Neuronal stem cell (in vitro differentiated cells): ENCODE measurements around the gene ZNF175.

Source experiments
- DNase-seq: peaks from one replicate; pipeline ENCODE4 v3.0.0-alpha.2; 2013; ENCODE audit warnings: low spot score
- H2AFZ ChIP-seq: one replicate; pipeline ENCODE4 v1.6.1; 2013; ENCODE audit warnings: mild to moderate bottlenecking, low read length, inconsistent platforms
- H2AK5ac ChIP-seq: 2 replicates; pipeline ENCODE4 v1.6.1; 2013; ENCODE audit warnings: low read depth, mild to moderate bottlenecking, inconsistent platforms, low read length, moderate library complexity, mixed read lengths
- H2BK120ac ChIP-seq: 2 replicates; pipeline ENCODE4 v1.6.1; 2013; ENCODE audit warnings: low read depth, mild to moderate bottlenecking, inconsistent platforms, low read length, moderate library complexity, mixed read lengths
- H2BK12ac ChIP-seq: one replicate; pipeline ENCODE4 v1.6.1; 2013; ENCODE audit warnings: low read length, inconsistent platforms
- H2BK15ac ChIP-seq: 2 replicates; pipeline ENCODE4 v1.6.1; 2013; ENCODE audit warnings: mild to moderate bottlenecking, low read length, inconsistent platforms, mixed read lengths
- H2BK5ac ChIP-seq: one replicate; pipeline ENCODE4 v1.6.1; 2013; ENCODE audit warnings: inconsistent platforms, mild to moderate bottlenecking, low read length, moderate library complexity
- H3K14ac ChIP-seq: one replicate; pipeline ENCODE4 v1.6.1; 2013; ENCODE audit warnings: low read length, inconsistent platforms
- H3K18ac ChIP-seq: 2 replicates; pipeline ENCODE4 v1.6.1; 2013; ENCODE audit warnings: low read length, inconsistent platforms
- H3K23ac ChIP-seq: 2 replicates; pipeline ENCODE4 v1.6.1; 2013; ENCODE audit warnings: low read depth, mild to moderate bottlenecking, mixed read lengths, low read length, inconsistent platforms; ENCODE audit not compliant: poor library complexity
- H3K27ac ChIP-seq: replicated peaks from 3 replicates; pipeline ENCODE4 v1.5.1; 2013; ENCODE audit warnings: low read length, inconsistent platforms
- H3K27me3 ChIP-seq, 3 experiments: 2 replicates each; pipeline ENCODE4 v1.6.1; 2013; ENCODE audit warnings: low read length in 3 of 3, mild to moderate bottlenecking in 2 of 3, inconsistent platforms in 1 of 3, low read depth in 1 of 3, mixed read lengths in 1 of 3, moderate library complexity in 1 of 3; ENCODE audit not compliant: control insufficient read depth in 3 of 3, insufficient read depth in 3 of 3
- H3K36me3 ChIP-seq, 2 donors: replicated peaks in 1 of 2; 2 replicates each; pipeline ENCODE4 v1.6.1; 2013; ENCODE audit warnings: low read length in 2 of 2; ENCODE audit not compliant: control insufficient read depth in 2 of 2, insufficient read depth in 2 of 2
- H3K4ac ChIP-seq: 2 replicates; pipeline ENCODE4 v1.6.1; 2013; ENCODE audit warnings: inconsistent platforms, mild to moderate bottlenecking, low read length, moderate library complexity
- H3K4me1 ChIP-seq, 2 donors: 1 replicate in 1 of 2; 2 replicates in 1 of 2; pipeline ENCODE4 v1.6.1; 2013; ENCODE audit warnings: low read length in 2 of 2, low read depth in 1 of 2; ENCODE audit not compliant: control insufficient read depth in 2 of 2, insufficient read depth in 1 of 2
- H3K4me2 ChIP-seq: one replicate; pipeline ENCODE4 v1.6.1; 2013; ENCODE audit warnings: mild to moderate bottlenecking, low read length, inconsistent platforms; ENCODE audit not compliant: insufficient read depth, poor library complexity, severe bottlenecking
- H3K4me3 ChIP-seq, 2 donors: 2 replicates each; pipeline ENCODE4 v1.5.1; 2013; ENCODE audit warnings: low read length in 2 of 2, mild to moderate bottlenecking in 2 of 2, inconsistent platforms in 1 of 2, moderate library complexity in 1 of 2
- H3K79me1 ChIP-seq: one replicate; pipeline ENCODE4 v1.6.1; 2013; ENCODE audit warnings: low read depth, mild to moderate bottlenecking, inconsistent platforms, low read length, moderate library complexity
- H3K9ac ChIP-seq: one replicate; pipeline ENCODE4 v1.6.1; 2013; ENCODE audit warnings: mild to moderate bottlenecking, low read depth, low read length, inconsistent platforms; ENCODE audit not compliant: poor library complexity
- H3K9me3 ChIP-seq, 2 donors: replicated peaks in 1 of 2; 2 replicates each; pipeline versions ENCODE3 to v1.6.1; 2013; ENCODE audit warnings: low read length in 2 of 2, mild to moderate bottlenecking in 2 of 2, inconsistent platforms in 1 of 2, low read depth in 1 of 2, mixed read lengths in 1 of 2, moderate library complexity in 1 of 2; ENCODE audit not compliant: control insufficient read depth in 2 of 2, insufficient read depth in 1 of 2
- H4K8ac ChIP-seq: one replicate; pipeline ENCODE4 v1.6.1; 2013; ENCODE audit warnings: low read depth, mild to moderate bottlenecking, inconsistent platforms, low read length, moderate library complexity
- H4K91ac ChIP-seq: one replicate; pipeline ENCODE4 v1.6.1; 2013; ENCODE audit warnings: low read length, low read depth, mild to moderate bottlenecking, inconsistent platforms; ENCODE audit not compliant: poor library complexity
- WGBS, 2 donors: extraction: QIAGEN DNeasy Blood & Tissue Kit; methylation state at CpG; one replicate each; pipeline ENCODE4 v1.1.7; 2013; ENCODE audit warnings: missing lambda C conversion rate in 2 of 2, mixed read lengths in 1 of 2; ENCODE audit not compliant: insufficient read length in 2 of 2, insufficient replicate concordance in 1 of 2; ENCODE audit errors: extremely low coverage in 2 of 2; 5-methylcytosine and 5-hydroxymethylcytosine counted together

ZNF175 gene

GRCh38 chr19:51595190-51596175 is 24.4 kb downstream of the ZNF175 start:
- H2BK12ac ChIP-seq = no peak overlapping the region
- H3K79me1 ChIP-seq = no peaks in the 10 kb centered on the region
- H2AK5ac ChIP-seq = no peak overlapping the region
- no peak overlapping the region for H4K8ac ChIP-seq
- peak overlapping the region in 1 of 2 donors; percentile 73 for H3K4me3 ChIP-seq
- no peak overlapping the region for H2BK120ac ChIP-seq
- H3K27me3 ChIP-seq = peaks cover 0 to 2% (median 0%) of the 10 kb centered on the region in 3 experiments
- H3K4ac ChIP-seq = no peak overlapping the region
- no peak overlapping the region for H2BK5ac ChIP-seq
- no peak overlapping the region for H3K9ac ChIP-seq
- H3K36me3 ChIP-seq = no peaks in the 10 kb centered on the region
- H2AFZ ChIP-seq = peak overlapping the region; percentile 90
- H2BK15ac ChIP-seq = no peak overlapping the region
- H3K14ac ChIP-seq = no peak overlapping the region
- no peak overlapping the region for H3K4me2 ChIP-seq
- WGBS, 2 donors = no CpG with 5 or more reads among the region's 8 CpGs
- H3K4me1 ChIP-seq = peaks cover 12% of the 10 kb centered on the region in 2 donors
- no peak overlapping the region for H3K18ac ChIP-seq
- no peak for DNase-seq
- H3K23ac ChIP-seq = no peak overlapping the region
- H3K27ac ChIP-seq = no peak overlapping the region
- H4K91ac ChIP-seq = no peak overlapping the region
- H3K9me3 ChIP-seq = peaks cover 0 to 8% of the 10 kb centered on the region in 2 donors

GRCh38 chr19:51598159-51598915 is 27.3 kb downstream of the ZNF175 start:
- no peak overlapping the region for H2BK12ac ChIP-seq
- peaks cover 0 to 16% of the 10 kb centered on the region in 2 donors for H3K9me3 ChIP-seq
- no peak overlapping the region for H3K4ac ChIP-seq
- H3K9ac ChIP-seq = peak overlapping the region; percentile 6
- no peak overlapping the region for H4K8ac ChIP-seq
- no peaks in the 10 kb centered on the region for H3K27me3 ChIP-seq
- no peak overlapping the region for H2BK120ac ChIP-seq
- H2AK5ac ChIP-seq = no peak overlapping the region
- peak overlapping the region in 1 of 2 donors; percentile 63 for H3K4me3 ChIP-seq
- no peak overlapping the region for H4K91ac ChIP-seq
- no peaks in the 10 kb centered on the region for H3K36me3 ChIP-seq
- no peaks in the 10 kb centered on the region for H3K79me1 ChIP-seq
- no peak overlapping the region for H3K18ac ChIP-seq
- H3K4me2 ChIP-seq = no peak overlapping the region
- no peak overlapping the region for H3K14ac ChIP-seq
- DNase-seq = no peak
- peak overlapping the region; percentile 16 for H2BK5ac ChIP-seq
- H2AFZ ChIP-seq = no peak overlapping the region
- peak overlapping the region; percentile 13 for H3K23ac ChIP-seq
- no peak overlapping the region for H2BK15ac ChIP-seq
- H3K27ac ChIP-seq = no peak overlapping the region
- WGBS, 2 donors = no CpG with 5 or more reads among the region's 31 CpGs
- H3K4me1 ChIP-seq = peaks cover 8 to 10% of the 10 kb centered on the region in 2 donors

GRCh38 chr19:51599084-51599483 is 28.0 kb downstream of the ZNF175 start:
- Histone ChIP-seq H2BK120ac (no peak overlapping the region), H4K8ac (no peak overlapping the region), H3K79me1 (no peaks in the 10 kb centered on the region), H3K4ac (no peak overlapping the region), H3K14ac (no peak overlapping the region), H3K4me1 (peaks cover 4% of the 10 kb centered on the region in 2 donors), H3K18ac (no peak overlapping the region), H3K4me2 (no peak overlapping the region), H3K9me3 (peaks cover 0 to 17% of the 10 kb centered on the region in 2 donors), H4K91ac (no peak overlapping the region), H2BK5ac (no peak overlapping the region), H2BK12ac (no peak overlapping the region), H2AK5ac (no peak overlapping the region), H3K27me3 (no peaks in the 10 kb centered on the region), H2BK15ac (no peak overlapping the region), H3K9ac (no peak overlapping the region), H2AFZ (no peak overlapping the region), H3K36me3 (no peaks in the 10 kb centered on the region), H3K23ac (no peak overlapping the region), H3K4me3 (no peak overlapping the region), H3K27ac (no peak overlapping the region)
- no peak for DNase-seq
- no CpG with 5 or more reads among the region's 10 CpGs for WGBS, 2 donors
